Liver (tissue), 9 donors: ENCODE data around the gene EFCAB11. TPM values are rescaled to one million over a fixed set of nuclear protein-coding genes. Genes with fewer than 3 reads are reported as not detected.

Experiments used
- DNase-seq: peaks from one replicate; pipeline ENCODE4 v3.0.0-alpha.2; 2017; ENCODE audit warnings: low spot score
- H3K27ac ChIP-seq, 2 donors: one replicate each; pipeline ENCODE4 v1.7.0; 2013; ENCODE audit warnings: inconsistent platforms in 2 of 2, low read length in 2 of 2, control low read depth in 1 of 2, low read depth in 1 of 2, mild to moderate bottlenecking in 1 of 2
- H3K27me3 ChIP-seq, 4 donors: one replicate each; pipeline versions ENCODE4 v1.6.1 to v1.7.0; 2013; ENCODE audit warnings: low read length in 3 of 4, inconsistent platforms in 1 of 4, mild to moderate bottlenecking in 1 of 4, moderate library complexity in 1 of 4; ENCODE audit not compliant: control insufficient read depth in 4 of 4, insufficient read depth in 4 of 4
- H3K36me3 ChIP-seq, 4 donors: one replicate each; pipeline versions ENCODE4 v1.6.1 to v1.7.0; 2013; ENCODE audit warnings: low read length in 3 of 4, mild to moderate bottlenecking in 3 of 4, low read depth in 1 of 4, moderate library complexity in 1 of 4; ENCODE audit not compliant: control insufficient read depth in 4 of 4, insufficient read depth in 3 of 4
- H3K4me1 ChIP-seq, 4 donors: one replicate each; pipeline versions ENCODE4 v1.6.1 to v1.7.0; 2013; ENCODE audit warnings: low read length in 3 of 4, mild to moderate bottlenecking in 3 of 4, moderate library complexity in 1 of 4; ENCODE audit not compliant: control insufficient read depth in 4 of 4, insufficient read depth in 4 of 4
- H3K4me3 ChIP-seq, 3 donors: one replicate each; pipeline versions ENCODE4 v1.6.1 to v1.7.0; 2013; ENCODE audit warnings: low read length in 3 of 3, control low read depth in 1 of 3, low read depth in 1 of 3, mild to moderate bottlenecking in 1 of 3
- H3K9ac ChIP-seq, 2 donors: one replicate each; pipeline ENCODE4 v1.7.0; 2013; ENCODE audit warnings: low read length in 2 of 2, mild to moderate bottlenecking in 2 of 2, moderate library complexity in 2 of 2, control low read depth in 1 of 2, low read depth in 1 of 2
- H3K9me3 ChIP-seq, 4 donors: one replicate each; pipeline versions ENCODE4 v1.6.1 to v1.7.0; 2013; ENCODE audit warnings: low read length in 3 of 4; ENCODE audit not compliant: control insufficient read depth in 4 of 4
- CTCF ChIP-seq: fragments of 150-350 bp; IDR thresholded peaks from 2 replicates; pipeline ENCODE4 v1.5.1; 2017; ENCODE audit warnings: improper control_type of control experiment, low read depth, low read length; ENCODE audit not compliant: missing input control
- EGR1 ChIP-seq, 2 donors: IDR thresholded peaks; 2 replicates each; pipeline ENCODE4 v1.6.1; 2016 to 2018; ENCODE audit warnings: antibody characterized with exemption in 2 of 2, low read depth in 2 of 2
- FOXA1 ChIP-seq: IDR thresholded peaks from 2 replicates; pipeline ENCODE4 v1.6.1; 2016; ENCODE audit warnings: antibody characterized with exemption
- FOXA2 ChIP-seq: IDR thresholded peaks from 2 replicates; pipeline ENCODE4 v1.6.1; 2016; ENCODE audit warnings: antibody characterized with exemption
- HNF4A ChIP-seq, 2 donors: conservative IDR thresholded peaks; 2 replicates each; pipeline ENCODE4 v1.6.1; 2016; ENCODE audit warnings: antibody characterized with exemption in 2 of 2, mild to moderate bottlenecking in 2 of 2
- HNF4G ChIP-seq: IDR thresholded peaks from 2 replicates; pipeline ENCODE4 v1.6.1; 2016; ENCODE audit warnings: antibody characterized with exemption
- MAX ChIP-seq: IDR thresholded peaks from 2 replicates; pipeline ENCODE4 v1.6.1; 2016; ENCODE audit warnings: antibody characterized with exemption
- NR2F2 ChIP-seq: IDR thresholded peaks from 2 replicates; pipeline ENCODE4 v1.6.1; 2016; ENCODE audit warnings: antibody characterized with exemption
- RAD21 ChIP-seq, 2 donors: IDR thresholded peaks; 2 replicates each; pipeline ENCODE4 v1.6.1; 2016; ENCODE audit warnings: antibody characterized with exemption in 2 of 2, mild to moderate bottlenecking in 2 of 2
- REST ChIP-seq: IDR thresholded peaks from 2 replicates; pipeline ENCODE4 v1.6.1; 2016; ENCODE audit warnings: antibody characterized with exemption, mild to moderate bottlenecking
- RXRA ChIP-seq, 2 donors: IDR thresholded peaks; 2 replicates each; pipeline ENCODE4 v1.6.1; 2017 to 2018; ENCODE audit warnings: antibody characterized with exemption in 2 of 2, mild to moderate bottlenecking in 1 of 2
- TAF1 ChIP-seq: conservative IDR thresholded peaks from 2 replicates; pipeline ENCODE4 v1.6.1; 2016; ENCODE audit warnings: antibody characterized with exemption, mild to moderate bottlenecking
- YY1 ChIP-seq: IDR thresholded peaks from 2 replicates; pipeline ENCODE4 v1.6.1; 2016; ENCODE audit warnings: antibody characterized with exemption, mild to moderate bottlenecking
- ZBTB33 ChIP-seq: IDR thresholded peaks from 2 replicates; pipeline ENCODE4 v1.6.1; 2016; ENCODE audit warnings: antibody characterized with exemption
- WGBS: extraction: QIAGEN DNeasy Blood & Tissue Kit; methylation state at CpG from one replicate; pipeline ENCODE4 v1.1.7; 2013; 5-methylcytosine and 5-hydroxymethylcytosine counted together
- polyA plus RNA-seq, 2 donors: library from polyadenylated mRNA; stranded (reverse) in 1 of 2; unstranded in 1 of 2; fragments of 200-250 nt in 1 of 2; fragments of >200 nt in 1 of 2; fragmentation: Nextera tagmentation in 1 of 2; extraction: Ambion mirVana in 1 of 2; gene quantifications; one replicate each; pipeline versions ENCODE4 v1.2.1 to v1.2.3, GENCODE V29; 2013 to 2015
- total RNA-seq, 2 donors: library from RNA; depleted of rRNA; stranded (reverse); fragments of >200 nt; gene quantifications; one replicate each; pipeline ENCODE4 v1.2.3, GENCODE V29; 2014
- donor health status: healthy.
- donor health status: healthy.
- donor health status: healthy.
- donor health status: healthy.
- donor health status: healthy.

Gene EFCAB11
- total and polyA plus RNA-seq, 4 donors: 2.1 to 4.7 (median 3.4) TPM

GRCh38 chr14:89900802-89901201 is 53.7 kb downstream of the EFCAB11 start:
- WGBS: 96% methylated on average over 4 of the region's 4 CpGs

GRCh38 chr14:89899917-89900663 is 54.4 kb downstream of the EFCAB11 start:
- WGBS: 87% methylated on average over 4 of the region's 4 CpGs
- DNase-seq: no peak

More at GRCh38 chr14:89900802-89901201, 53.7 kb downstream of the EFCAB11 start:
- no peak overlapping the region for H3K9ac ChIP-seq
- H3K4me3 ChIP-seq: no peak overlapping the region
- TF ChIP-seq FOXA2: no peak
- TF ChIP-seq HNF4G: no peak
- TF ChIP-seq NR2F2: no peak
- H3K4me1 ChIP-seq: peaks cover 0 to 3% (median 0%) of the 10 kb centered on the region in 4 donors
- H3K27me3 ChIP-seq: no peaks in the 10 kb centered on the region
- H3K36me3 ChIP-seq: no peaks in the 10 kb centered on the region
- DNase-seq: no peak
- H3K27ac ChIP-seq: no peak overlapping the region
- H3K9me3 ChIP-seq: no peaks in the 10 kb centered on the region

GRCh38 chr14:89899291-89899690 is 55.2 kb downstream of the EFCAB11 start:
- no peak overlapping the region for H3K9ac ChIP-seq
- no peak overlapping the region for H3K4me3 ChIP-seq
- WGBS: 81% methylated on average over 1 of the region's 1 CpG
- no peaks in the 10 kb centered on the region for H3K9me3 ChIP-seq
- peaks cover 0 to 3% (median 0%) of the 10 kb centered on the region in 4 donors for H3K4me1 ChIP-seq
- H3K36me3 ChIP-seq: no peaks in the 10 kb centered on the region
- TF ChIP-seq MAX (no peak), RXRA (IDR thresholded peaks at IDR 0.05) (no peak), HNF4A (conservative IDR thresholded peaks at IDR 0.05) (no peak), EGR1 (IDR thresholded peaks at IDR 0.05; ENCODE audit: low read depth in 2 of 2) (no peak), ZBTB33 (no peak), NR2F2 (no peak), HNF4G (no peak), YY1 (no peak), CTCF (no peak), REST (no peak)
- H3K27me3 ChIP-seq: no peaks in the 10 kb centered on the region
- no peak overlapping the region for H3K27ac ChIP-seq
- no peak for DNase-seq

More at GRCh38 chr14:89899917-89900663, 54.4 kb downstream of the EFCAB11 start:
- Histone ChIP-seq H3K27me3 (no peaks in the 10 kb centered on the region), H3K9me3 (no peaks in the 10 kb centered on the region), H3K4me1 (peaks cover 0 to 3% (median 0%) of the 10 kb centered on the region in 4 donors), H3K27ac (no peak overlapping the region), H3K4me3 (no peak overlapping the region), H3K9ac (no peak overlapping the region), H3K36me3 (no peaks in the 10 kb centered on the region)
- TF ChIP-seq RAD21 (IDR thresholded peaks at IDR 0.05) (peak; percentile 70 to 82), FOXA1 (no peak), CTCF (peak; percentile 46), YY1 (no peak), TAF1 (no peak)
